A549 (cell line): Measurements from ENCODE around the gene FAM13A. TPM values are rescaled to one million over a fixed set of nuclear protein-coding genes. Genes with fewer than 3 reads are reported as not detected.

Experiments
- ATAC-seq, 2 experiments: fragments of 200-7000 bp in 1 of 2; fragments of >200 bp in 1 of 2; cut with Nextera tagmentation in 1 of 2; cut with Tn5 transposase in 1 of 2; 3 replicates each; pipeline versions ENCODE4 v1.8.0 to v1.9.1; 2018 to 2020; ENCODE audit warnings: mild to moderate bottlenecking in 1 of 2, moderate library complexity in 1 of 2
- CTCF ChIA-PET: fragments of 300-600 bp; sonication (Branson Sonifier 250); formaldehyde crosslinking; extraction: SDS; loops from one replicate; lab custom pipeline; 2021; ENCODE audit warnings: antibody characterized with exemption, inconsistent platforms; lab: Yijun Ruan, JAX
- POLR2A ChIA-PET: fragments of 350-600 bp; formaldehyde crosslinking; extraction: SDS; loops from one replicate; lab custom pipeline; 2021; ENCODE audit warnings: antibody characterized with exemption, inconsistent platforms; lab: Yijun Ruan, JAX
- DNase-seq, 2 experiments: peaks; one replicate each; pipeline versions ENCODE4 v3.0.0 to v3.0.0-alpha.2; 2011 to 2016; ENCODE audit warnings: low read depth in 1 of 2, low spot score in 1 of 2
- FAIRE-seq: peaks from 2 replicates; lab custom pipeline; 2011; peaks lifted over from hg19 to GRCh38; lab: Jason Lieb, UNC
- H3K27ac ChIP-seq, 2 experiments: fragments of >200 bp; sonication (Bioruptor Twin); formaldehyde crosslinking; 3 replicates each; pipeline ENCODE4 v1.5.1; 2016 to 2017
- H3K4me1 ChIP-seq: fragments of >200 bp; sonication (Bioruptor Twin); formaldehyde crosslinking; 3 replicates; pipeline ENCODE4 v1.6.1; 2016
- H3K4me2 ChIP-seq: fragments of >200 bp; sonication (Bioruptor Twin); formaldehyde crosslinking; 3 replicates; pipeline ENCODE4 v1.6.1; 2016
- H3K4me3 ChIP-seq: fragments of >200 bp; sonication (Bioruptor Twin); formaldehyde crosslinking; 3 replicates; pipeline ENCODE4 v1.5.1; 2016
- H3K9me3 ChIP-seq: fragments of >200 bp; sonication (Bioruptor Twin); formaldehyde crosslinking; 3 replicates; pipeline ENCODE4 v1.6.1; 2016
- ATOH8 ChIP-seq: fragments of 250-450 bp; sonication (Bioruptor Pico); IDR thresholded peaks from 2 replicates; pipeline ENCODE4 v1.5.0; 2020; ENCODE audit warnings: low read depth, mild to moderate bottlenecking, moderate library complexity
- BCL3 ChIP-seq: fragments of >200 bp; sonication (Bioruptor Twin); formaldehyde crosslinking; IDR thresholded peaks from 3 replicates; pipeline ENCODE4 v1.6.1; 2016
- BHLHE40 ChIP-seq: IDR thresholded peaks from 2 replicates; pipeline ENCODE4 v1.6.1; 2012; ENCODE audit warnings: low read depth, low read length, inconsistent platforms
- CBX8 ChIP-seq: fragments of 200-600 bp; sonication (generic); IDR thresholded peaks from 2 replicates; pipeline ENCODE4 v1.6.1; 2016
- CHD4 ChIP-seq: fragments of 200-600 bp; sonication (generic); IDR thresholded peaks from 2 replicates; pipeline ENCODE4 v1.6.1; 2016; ENCODE audit warnings: antibody characterized with exemption, mild to moderate bottlenecking, borderline replicate concordance
- CTCF ChIP-seq: fragments of >200 bp; sonication (Bioruptor Twin); formaldehyde crosslinking; IDR thresholded peaks from 3 replicates; pipeline ENCODE4 v1.5.1; 2016
- EHMT2 ChIP-seq: fragments of 200-600 bp; sonication (generic); IDR thresholded peaks from 2 replicates; pipeline ENCODE4 v1.6.1; 2016; ENCODE audit warnings: antibody characterized with exemption, low read depth, mild to moderate bottlenecking, moderate library complexity
- ESRRA ChIP-seq: fragments of 150-350 bp; IDR thresholded peaks from 2 replicates; pipeline ENCODE4 v1.6.1; 2014; ENCODE audit warnings: mild to moderate bottlenecking, low read length, borderline replicate concordance
- FOSB ChIP-seq: fragments of 250-450 bp; sonication (Bioruptor Pico); IDR thresholded peaks from 2 replicates; pipeline ENCODE4 v1.5.0; 2020; ENCODE audit warnings: mild to moderate bottlenecking, moderate library complexity
- HDAC2 ChIP-seq: fragments of 200-600 bp; sonication (generic); IDR thresholded peaks from 2 replicates; pipeline ENCODE4 v1.6.1; 2016
- HOXB13 ChIP-seq: fragments of 250-450 bp; sonication (Bioruptor Pico); IDR thresholded peaks from 2 replicates; pipeline ENCODE4 v1.5.0; 2020; ENCODE audit warnings: low read depth, mild to moderate bottlenecking, moderate library complexity
- HOXB5 ChIP-seq: fragments of 250-450 bp; sonication (Bioruptor Pico); IDR thresholded peaks from 2 replicates; pipeline ENCODE4 v1.5.0; 2020; ENCODE audit warnings: mild to moderate bottlenecking, moderate library complexity
- JUNB ChIP-seq: fragments of >200 bp; sonication (Bioruptor Twin); formaldehyde crosslinking; IDR thresholded peaks from 2 replicates; pipeline ENCODE4 v1.6.1; 2016
- KDM5A ChIP-seq: fragments of 200-600 bp; sonication (generic); IDR thresholded peaks from 2 replicates; pipeline ENCODE4 v1.6.1; 2016; ENCODE audit warnings: antibody characterized with exemption, mild to moderate bottlenecking
- MAZ ChIP-seq: fragments of 150-350 bp; IDR thresholded peaks from 2 replicates; pipeline ENCODE4 v1.6.1; 2014; ENCODE audit warnings: antibody characterized with exemption, low read depth, low read length, borderline replicate concordance
- MYC ChIP-seq: IDR thresholded peaks from 2 replicates; pipeline ENCODE4 v1.6.1; 2012; ENCODE audit warnings: mild to moderate bottlenecking, inconsistent platforms, low read length, improper control_type of control experiment, borderline replicate concordance
- NFE2L2 ChIP-seq: fragments of 150-350 bp; conservative IDR thresholded peaks from 2 replicates; pipeline ENCODE4 v1.6.1; 2014; ENCODE audit warnings: low read length
- NR3C1 ChIP-seq: fragments of >200 bp; sonication (Bioruptor Twin); formaldehyde crosslinking; IDR thresholded peaks from 3 replicates; pipeline ENCODE4 v1.6.1; 2017
- PBX3 ChIP-seq: IDR thresholded peaks from 2 replicates; pipeline ENCODE4 v1.6.1; 2012
- POLR2A ChIP-seq: IDR thresholded peaks from 2 replicates; pipeline ENCODE4 v1.6.1; 2012; ENCODE audit warnings: mild to moderate bottlenecking, low read length
- POLR2AphosphoS2 ChIP-seq: conservative IDR thresholded peaks from 2 replicates; pipeline ENCODE4 v1.6.1; 2012; ENCODE audit warnings: low read length, improper control_type of control experiment, inconsistent platforms
- RARB ChIP-seq: fragments of 250-450 bp; sonication (Bioruptor Pico); IDR thresholded peaks from 2 replicates; pipeline ENCODE4 v1.8.0; 2021; ENCODE audit warnings: mild to moderate bottlenecking, moderate library complexity
- RCOR1 ChIP-seq: fragments of 150-350 bp; IDR thresholded peaks from 2 replicates; pipeline ENCODE4 v1.6.1; 2014; ENCODE audit warnings: antibody characterized with exemption, low read length, low read depth
- TFCP2L1 ChIP-seq: fragments of 250-450 bp; sonication (Bioruptor Pico); IDR thresholded peaks from 2 replicates; pipeline ENCODE4 v1.5.0; 2021; ENCODE audit warnings: mild to moderate bottlenecking
- TP53 ChIP-seq: fragments of 250-450 bp; sonication (Bioruptor Pico); IDR thresholded peaks from 2 replicates; pipeline ENCODE4 v1.5.0; 2021; ENCODE audit warnings: mild to moderate bottlenecking, moderate library complexity
- ZC3H11A ChIP-seq: fragments of 450-650 bp; IDR thresholded peaks from 2 replicates; pipeline ENCODE4 v1.6.1; 2014; ENCODE audit warnings: antibody characterized with exemption, mild to moderate bottlenecking
- ZFP36 ChIP-seq: fragments of 450-650 bp; IDR thresholded peaks from 2 replicates; pipeline ENCODE4 v1.6.1; 2014; ENCODE audit warnings: borderline replicate concordance; ENCODE audit not compliant: partially characterized antibody
- ZSCAN20 ChIP-seq: fragments of 250-450 bp; sonication (Bioruptor Pico); IDR thresholded peaks from 2 replicates; pipeline ENCODE4 v1.8.0; 2022; ENCODE audit warnings: mild to moderate bottlenecking, moderate library complexity
- WGBS: methylation state at CpG from one replicate; pipeline ENCODE4 v1.1.6; 2017; ENCODE audit errors: missing lambda C conversion rate; 5-methylcytosine and 5-hydroxymethylcytosine counted together
- polyA plus RNA-seq, 4 experiments: library from polyadenylated mRNA; depleted of rRNA in 3 of 4; stranded (reverse); fragments of >200 nt; fragmentation: RNase III in 1 of 4; extraction: RNeasy Plus Mini Kit Qiagen cat#74134 plus additional on column Dnase treatment in 1 of 4; gene quantifications; 2 replicates in 3 of 4; 3 replicates in 1 of 4; pipeline ENCODE4 v1.2.3, GENCODE V29; 2011 to 2017
- TF ChIP-seq, protein P1 (sequence below): fragments of 250-450 bp; sonication (Bioruptor Pico); IDR thresholded peaks from 2 replicates; pipeline ENCODE4 v1.5.0; 2021; ENCODE audit warnings: mild to moderate bottlenecking, moderate library complexity, borderline replicate concordance
- TF ChIP-seq, protein P2 (sequence below): fragments of >200 bp; sonication (Bioruptor Twin); formaldehyde crosslinking; IDR thresholded peaks from 2 replicates; pipeline ENCODE4 v1.6.1; 2016

Gene FAM13A
- polyA plus RNA-seq, 2 of the 4 experiments (the other 2 are of a cell fraction) = 6.5 to 22.0 TPM

- CTCF ChIA-PET = no interaction called here
- Histone ChIP-seq H3K4me1 (no peaks in the 10 kb centered on the region), H3K4me2 (no peak overlapping the region), H3K9me3 (no peaks in the 10 kb centered on the region), H3K4me3 (no peak overlapping the region), H3K27ac (no peak overlapping the region)
- POLR2A ChIA-PET = no interaction called here
- ATAC-seq = no peak
- FAIRE-seq = no peak
- TF ChIP-seq ZFP36 = no peak
- no peak for TF ChIP-seq MYC
- TF ChIP-seq ZC3H11A = no peak
- TF ChIP-seq PBX3 = no peak
- TF ChIP-seq HOXB5 (CRISPR knock-in tag) = no peak
- no peak for TF ChIP-seq POLR2AphosphoS2
- no peak for TF ChIP-seq BCL3
- no peak for TF ChIP-seq JUNB
- TF ChIP-seq POLR2A = no peak
- TF ChIP-seq BHLHE40 = no peak
- no peak for TF ChIP-seq TP53 (CRISPR knock-in tag)
- TF ChIP-seq, protein P1, sequence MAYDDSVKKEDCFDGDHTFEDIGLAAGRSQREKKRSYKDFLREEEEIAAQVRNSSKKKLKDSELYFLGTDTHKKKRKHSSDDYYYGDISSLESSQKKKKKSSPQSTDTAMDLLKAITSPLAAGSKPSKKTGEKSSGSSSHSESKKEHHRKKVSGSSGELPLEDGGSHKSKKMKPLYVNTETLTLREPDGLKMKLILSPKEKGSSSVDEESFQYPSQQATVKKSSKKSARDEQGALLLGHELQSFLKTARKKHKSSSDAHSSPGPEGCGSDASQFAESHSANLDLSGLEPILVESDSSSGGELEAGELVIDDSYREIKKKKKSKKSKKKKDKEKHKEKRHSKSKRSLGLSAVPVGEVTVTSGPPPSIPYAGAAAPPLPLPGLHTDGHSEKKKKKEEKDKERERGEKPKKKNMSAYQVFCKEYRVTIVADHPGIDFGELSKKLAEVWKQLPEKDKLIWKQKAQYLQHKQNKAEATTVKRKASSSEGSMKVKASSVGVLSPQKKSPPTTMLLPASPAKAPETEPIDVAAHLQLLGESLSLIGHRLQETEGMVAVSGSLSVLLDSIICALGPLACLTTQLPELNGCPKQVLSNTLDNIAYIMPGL (CRISPR knock-in tag) = no peak
- no peak for DNase-seq
- WGBS = 93% methylated on average over 4 of the region's 4 CpGs
Measured at GRCh38 chr4:89029591-89029990, 27.4 kb downstream of the FAM13A start.

GRCh38 chr4:89026542-89026941, 30.4 kb downstream of the FAM13A start:
- Histone ChIP-seq H3K4me3 (no peak overlapping the region), H3K4me2 (no peak overlapping the region), H3K9me3 (no peaks in the 10 kb centered on the region), H3K27ac (no peak overlapping the region), H3K4me1 (no peaks in the 10 kb centered on the region; the same call in 2 of the 3 replicates)
- 88% methylated on average over 3 of the region's 3 CpGs for WGBS
- ChIA-PET CTCF (interaction anchor here (1.1 to 8.1 kb wide), 2 partner anchors 11 to 208 kb away, joined by 3 to 112 read pairs; no protein-coding TSS in a partner anchor), POLR2A (no interaction called here)
- no peak for DNase-seq
- no peak for FAIRE-seq
- TF ChIP-seq TFCP2L1 (no peak), CBX8 (no peak), ATOH8 (CRISPR knock-in tag) (no peak), MAZ (no peak), HDAC2 (no peak), CTCF (no peak), NFE2L2 (no peak), KDM5A (no peak), ESRRA (no peak), BCL3 (no peak), HOXB13 (CRISPR knock-in tag) (no peak), ZSCAN20 (CRISPR knock-in tag) (no peak), HOXB5 (CRISPR knock-in tag) (no peak), RARB (CRISPR knock-in tag) (no peak), RCOR1 (no peak), CHD4 (no peak), FOSB (no peak), EHMT2 (no peak), NR3C1 (no peak)
- TF ChIP-seq, protein P2, sequence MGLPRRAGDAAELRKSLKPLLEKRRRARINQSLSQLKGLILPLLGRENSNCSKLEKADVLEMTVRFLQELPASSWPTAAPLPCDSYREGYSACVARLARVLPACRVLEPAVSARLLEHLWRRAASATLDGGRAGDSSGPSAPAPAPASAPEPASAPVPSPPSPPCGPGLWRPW = no peak
- no peak for ATAC-seq
